RPMI7951 (cell line): Measurements from ENCODE around the gene RIMKLA. TPM values are rescaled to one million over a fixed set of nuclear protein-coding genes. Genes with fewer than 3 reads are reported as not detected.

ENCODE experiments used
- DNase-seq: peaks from one replicate; pipeline ENCODE4 v3.0.0-alpha.2; 2012; ENCODE audit warnings: low read depth
- total RNA-seq: library from RNA; depleted of rRNA; stranded (reverse); fragments of >200 nt; shearing (Covaris generic); gene quantifications from 2 replicates; pipeline ENCODE4 v1.2.3, GENCODE V29; 2014

The RIMKLA gene
- total RNA-seq, 1 experiment from 2014 or later, result 0.12 TPM

DNA sequence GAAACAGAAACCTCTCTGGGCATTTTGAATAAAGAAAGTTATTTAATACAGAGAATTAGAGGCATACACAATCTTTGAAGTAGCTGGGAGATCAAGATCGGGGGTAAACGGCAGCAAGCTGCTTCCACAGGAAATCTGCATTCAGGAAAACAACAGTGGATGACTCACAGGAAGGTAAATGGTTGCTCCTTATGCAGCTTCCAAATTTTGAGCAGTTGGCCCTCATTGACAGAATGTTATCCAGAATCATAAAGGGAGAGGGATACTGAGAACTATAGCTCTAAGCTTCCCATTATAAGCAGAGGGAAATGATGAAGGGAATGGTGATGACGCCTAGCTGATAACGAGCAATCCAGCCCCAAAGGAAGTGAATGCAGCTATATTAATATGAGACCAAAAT, 46.6 kb downstream of the RIMKLA start:
- no peak for DNase-seq

DNA sequence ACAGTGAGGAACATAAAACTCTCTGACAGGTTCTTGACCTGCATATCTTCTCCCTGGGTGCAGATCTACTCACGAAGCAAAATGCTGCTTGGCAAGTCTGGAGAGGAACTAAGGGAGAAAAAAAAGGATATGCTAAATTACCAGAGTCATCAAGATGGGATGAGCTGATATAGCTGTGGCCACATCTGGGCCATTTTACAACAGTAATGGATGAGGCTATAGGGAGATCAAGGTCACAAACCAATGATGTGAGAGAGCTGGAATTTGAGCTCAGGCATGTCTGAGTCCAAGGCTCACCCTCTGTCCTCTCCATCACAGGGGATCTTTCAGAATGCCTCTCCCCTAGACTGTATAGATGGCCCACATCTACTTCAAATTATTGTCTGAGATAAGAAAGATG, 49.0 kb downstream of the RIMKLA start:
- no peak for DNase-seq

DNA sequence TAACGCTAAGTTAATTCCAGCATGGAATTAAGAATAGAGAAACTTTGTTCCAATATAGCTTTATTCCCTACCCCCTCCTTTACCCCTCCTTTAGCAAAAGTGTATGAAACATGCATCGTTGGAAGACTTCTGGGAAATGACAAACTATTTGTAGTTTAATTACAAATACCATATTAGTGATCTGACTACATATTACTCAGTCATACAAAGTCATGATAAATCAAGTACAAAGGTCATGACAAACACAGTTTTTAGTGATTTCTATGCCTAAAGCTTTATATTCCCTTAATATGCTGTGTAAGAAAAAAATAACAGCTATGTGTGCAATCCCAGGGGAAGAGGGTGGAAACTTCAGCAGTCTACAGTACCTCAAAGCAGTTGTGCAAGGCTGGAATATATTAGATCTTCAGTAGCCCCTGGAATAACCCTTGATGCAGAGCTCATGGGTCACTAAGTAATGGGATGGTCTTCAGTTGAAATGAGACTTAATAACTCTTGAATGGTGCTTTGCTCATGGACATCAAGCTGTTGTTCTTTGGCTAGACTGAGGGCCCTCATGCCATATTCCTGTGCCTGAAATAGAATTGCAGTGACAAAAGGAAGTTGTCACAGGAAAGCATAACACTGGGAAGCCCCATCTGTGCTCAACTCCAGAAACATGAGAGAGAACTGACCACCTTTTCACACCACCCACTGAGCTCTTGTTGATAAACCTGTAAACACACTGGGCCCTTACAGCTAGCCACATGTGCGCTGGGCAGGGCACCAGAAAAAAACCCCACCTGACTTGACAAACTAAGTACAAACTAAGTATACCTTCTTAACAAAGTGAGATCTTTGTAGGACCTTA, 49.9 kb downstream of the RIMKLA start:
- DNase-seq, result no peak

DNA sequence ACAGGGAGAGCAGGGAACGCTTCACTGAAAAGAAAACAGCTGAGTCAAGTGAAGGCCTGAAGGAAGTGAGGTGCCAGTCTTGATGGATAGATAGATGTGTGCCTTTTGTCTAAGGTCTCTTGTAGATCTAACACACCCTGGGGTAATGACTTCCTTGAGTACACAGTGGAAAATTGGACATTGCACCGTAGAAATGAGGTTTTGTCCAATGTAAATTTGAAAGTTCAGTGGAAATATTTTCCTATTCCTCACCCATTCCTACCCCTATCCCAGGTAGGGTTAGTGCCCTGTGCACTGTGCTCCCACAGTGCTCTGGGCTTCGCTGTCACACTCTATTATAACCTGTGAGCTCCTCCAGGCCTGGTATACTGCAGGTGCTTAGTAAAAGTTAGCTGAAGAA, 50.9 kb downstream of the RIMKLA start:
- no peak for DNase-seq

DNA sequence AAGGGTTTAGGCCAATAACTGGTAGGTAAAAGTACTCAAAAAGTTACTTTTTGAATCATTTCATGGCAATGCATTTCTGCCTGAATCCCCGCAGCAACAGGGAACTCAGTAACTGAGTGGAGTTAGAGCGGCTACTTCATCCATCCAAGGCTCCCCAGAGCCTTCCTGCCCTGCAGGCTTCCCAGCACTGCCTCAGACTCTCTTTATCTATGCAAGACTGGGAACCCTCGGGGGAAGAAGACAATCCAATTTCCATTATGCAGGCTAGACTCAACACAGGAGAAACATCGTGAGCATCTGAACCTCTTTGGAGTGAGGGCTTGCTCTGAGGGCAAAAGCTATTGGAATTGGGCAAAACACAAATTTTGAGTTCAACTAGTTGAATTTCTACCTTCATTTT, 52.1 kb downstream of the RIMKLA start:
- DNase-seq, result no peak

DNA sequence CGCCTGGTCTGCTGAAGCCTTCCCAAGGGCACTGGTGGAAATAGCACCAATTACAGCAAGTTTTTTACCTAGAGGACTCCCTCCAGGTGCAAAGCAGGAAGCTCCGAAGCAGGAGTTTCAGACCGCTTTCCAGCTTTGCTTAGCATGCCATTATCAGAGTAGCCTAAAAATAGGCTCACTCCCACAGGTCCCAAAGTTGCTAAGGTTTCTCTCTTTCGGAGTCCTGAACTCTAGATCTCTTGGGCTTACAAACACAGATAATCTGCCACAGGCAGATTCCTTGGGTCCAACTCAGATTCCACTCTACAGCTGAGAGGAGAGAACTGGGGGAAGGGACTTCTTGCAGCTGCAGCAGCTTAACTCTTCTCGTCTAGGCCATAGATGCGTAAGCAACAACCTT, 52.8 kb downstream of the RIMKLA start:
- DNase-seq, result no peak

DNA sequence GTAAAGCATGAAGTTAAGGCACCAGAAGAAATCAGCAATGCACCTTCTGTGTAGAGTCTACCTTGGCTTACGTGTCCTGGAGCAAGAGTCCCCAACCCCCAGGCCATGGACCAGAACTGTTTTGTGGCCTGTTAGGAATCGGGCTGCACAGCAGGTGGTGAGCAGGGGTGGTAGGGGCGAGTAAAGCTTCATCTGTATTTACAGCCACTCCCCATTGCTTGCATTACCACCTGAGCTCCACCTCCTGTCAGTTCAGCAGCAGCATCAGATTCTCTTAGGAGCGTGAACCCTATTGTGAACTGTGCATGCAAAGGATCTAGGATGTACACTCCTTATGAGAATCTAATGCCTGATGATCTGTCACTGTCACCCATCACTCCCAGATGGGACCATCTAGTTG, 53.7 kb downstream of the RIMKLA start:
- DNase-seq, result no peak

DNA sequence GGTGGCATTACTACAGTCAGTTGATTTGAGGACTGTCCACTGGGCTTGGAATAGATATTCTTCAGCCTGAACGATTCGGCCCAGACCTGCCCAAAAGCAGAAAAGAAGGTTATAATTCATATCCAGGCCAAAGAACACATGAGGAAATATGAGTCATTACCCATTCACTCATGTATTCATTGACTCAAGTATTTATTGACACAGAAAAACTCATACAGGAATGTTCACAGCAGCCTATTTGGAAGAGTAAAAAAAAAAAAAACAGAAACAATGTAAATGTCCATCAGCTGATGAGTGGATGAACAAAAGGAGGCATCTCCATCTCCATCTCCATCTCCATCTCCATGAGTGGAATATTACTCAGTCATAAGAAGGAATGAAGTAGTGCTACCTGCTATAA, 59.3 kb downstream of the RIMKLA start:
- peak; percentile 22 for DNase-seq

DNA sequence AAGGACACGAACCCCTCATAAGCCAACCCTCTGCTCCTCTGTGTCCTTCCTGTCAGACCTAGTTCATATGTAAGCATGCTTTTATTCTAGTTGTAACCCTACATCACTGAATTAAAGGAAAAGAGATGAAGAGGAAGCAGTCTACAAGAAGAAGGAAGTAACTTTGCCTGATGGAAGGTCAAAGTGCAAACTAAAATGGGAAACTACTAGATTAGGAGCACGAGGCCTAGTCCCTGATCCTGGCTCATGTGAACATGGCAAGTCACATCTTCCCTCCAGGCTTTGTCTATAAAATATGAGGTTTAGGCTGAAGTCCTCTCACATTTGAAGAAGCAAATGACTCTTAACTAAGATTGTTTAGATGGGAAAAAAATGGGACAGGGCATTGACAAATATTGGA, 62.1 kb downstream of the RIMKLA start:
- DNase-seq, result no peak

DNA sequence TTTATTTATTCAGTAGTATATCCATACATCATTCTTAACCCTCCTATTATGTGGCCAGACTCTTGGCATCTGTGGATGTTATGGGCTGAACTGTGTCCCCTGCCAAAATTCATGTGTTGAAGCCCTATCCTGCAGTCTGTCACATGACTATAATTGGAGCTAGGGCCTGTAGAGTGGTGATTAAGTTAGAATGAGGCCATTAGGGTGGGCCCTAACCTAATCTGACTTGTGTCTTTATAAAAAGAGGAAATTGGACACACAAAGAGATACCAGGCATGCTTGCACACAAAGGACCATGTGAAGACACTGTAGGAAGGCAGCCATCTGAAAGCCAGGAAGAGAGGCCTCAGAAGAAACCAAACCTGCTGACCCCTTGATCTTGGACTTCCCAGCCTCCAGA, 68.7 kb downstream of the RIMKLA start:
- DNase-seq, result no peak

DNA sequence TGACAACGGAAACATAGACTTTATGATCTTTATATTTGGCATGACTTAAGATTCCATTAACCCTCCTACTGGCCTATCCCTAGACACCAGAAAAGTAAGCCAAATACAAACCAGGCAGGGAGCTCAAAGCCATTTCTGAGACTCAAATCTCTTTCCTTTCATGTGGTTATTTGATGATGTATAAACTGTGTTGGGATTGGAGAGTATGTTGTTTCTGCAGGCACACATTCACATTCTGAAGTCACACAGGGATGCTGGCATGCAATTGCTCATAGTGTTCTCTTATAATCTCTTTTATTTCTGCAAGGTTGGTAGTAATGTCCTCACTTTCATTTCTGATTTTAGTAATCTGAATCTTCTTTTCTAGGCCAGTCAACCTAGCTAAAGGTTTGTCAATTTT, 69.5 kb downstream of the RIMKLA start:
- no peak for DNase-seq

DNA sequence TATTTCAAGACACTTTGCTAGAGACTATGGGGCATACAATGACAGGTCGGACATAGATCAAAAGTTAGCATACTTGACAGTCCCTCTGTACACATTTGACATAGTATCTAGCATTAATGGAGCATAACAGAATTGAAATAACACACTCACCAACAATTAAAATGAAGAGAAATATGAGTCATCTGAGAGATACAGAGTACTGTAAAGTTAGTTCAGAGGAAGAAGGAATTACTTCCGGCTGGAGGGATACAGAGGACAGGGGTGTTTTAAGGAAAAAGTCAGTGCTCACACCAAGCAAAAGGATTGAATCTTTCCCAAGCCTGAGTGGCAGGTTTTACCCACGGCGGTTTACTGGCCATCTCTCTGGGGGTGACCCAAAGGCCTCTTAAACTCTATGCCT, 72.8 kb downstream of the RIMKLA start:
- peak; percentile 28 for DNase-seq

DNA sequence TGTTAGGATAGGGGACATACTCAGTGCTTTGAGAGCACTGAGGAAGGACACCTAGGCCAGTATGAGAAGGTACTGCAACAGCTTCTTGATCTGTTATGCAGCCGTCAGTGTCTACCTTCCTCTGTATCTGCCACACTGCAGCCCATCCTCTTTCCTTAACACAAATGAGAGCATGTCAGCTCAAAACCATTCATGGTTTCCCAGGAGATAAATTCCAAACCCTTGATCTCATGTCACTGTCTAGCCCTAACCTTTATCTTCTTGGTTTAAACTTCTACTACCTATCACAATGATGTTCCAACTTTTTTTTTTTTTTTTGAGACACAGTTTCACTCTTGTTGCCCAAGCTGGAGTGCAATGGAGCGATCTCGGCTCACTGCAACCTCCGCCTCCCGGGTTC, 73.8 kb downstream of the RIMKLA start:
- DNase-seq, result no peak

DNA sequence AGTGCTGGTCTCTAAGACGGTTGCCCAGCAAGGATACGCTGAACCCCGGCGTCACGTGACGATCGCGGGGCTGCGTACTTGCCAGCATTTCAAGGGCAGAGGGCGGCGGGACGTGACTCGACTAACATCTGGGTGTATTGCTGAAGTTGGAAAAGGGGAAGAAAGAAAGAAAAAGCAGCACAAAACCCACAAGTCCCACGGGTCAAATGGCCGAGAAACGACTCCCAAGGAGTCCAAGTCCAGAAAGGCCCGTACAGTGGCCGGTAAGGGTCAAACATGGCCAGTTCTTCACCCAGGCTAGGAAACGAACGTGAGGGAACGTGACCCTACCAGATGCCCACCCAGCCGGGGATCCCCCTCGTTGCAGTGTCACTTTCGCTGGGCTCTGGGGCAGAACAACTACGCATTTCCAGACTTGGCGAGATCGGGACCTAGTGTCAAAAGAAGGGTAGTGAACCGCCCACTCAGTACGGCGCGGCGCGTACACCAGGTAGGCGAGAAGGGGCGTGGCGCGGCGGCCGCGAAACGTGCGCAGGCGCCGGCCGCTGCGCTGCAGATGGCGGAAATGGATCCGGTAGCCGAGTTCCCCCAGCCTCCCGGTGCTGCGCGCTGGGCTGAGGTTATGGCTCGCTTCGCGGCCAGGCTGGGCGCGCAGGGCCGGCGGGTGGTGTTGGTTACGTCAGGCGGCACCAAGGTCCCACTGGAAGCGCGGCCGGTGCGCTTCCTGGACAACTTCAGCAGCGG, 75.6 kb downstream of the RIMKLA start, which contains the start of the genes PPCS and ZMYND12:
Gene PPCS (plus strand): TSS at position 534 of the 744 bp plus-strand sequence. CDS start 23 bp downstream, at position 557.
Gene ZMYND12 (minus strand): TSS at position 13 of the 744 bp plus-strand sequence. CDS start 25 bp downstream, outside the sequence.
- DNase-seq, result peak; percentile 92

DNA sequence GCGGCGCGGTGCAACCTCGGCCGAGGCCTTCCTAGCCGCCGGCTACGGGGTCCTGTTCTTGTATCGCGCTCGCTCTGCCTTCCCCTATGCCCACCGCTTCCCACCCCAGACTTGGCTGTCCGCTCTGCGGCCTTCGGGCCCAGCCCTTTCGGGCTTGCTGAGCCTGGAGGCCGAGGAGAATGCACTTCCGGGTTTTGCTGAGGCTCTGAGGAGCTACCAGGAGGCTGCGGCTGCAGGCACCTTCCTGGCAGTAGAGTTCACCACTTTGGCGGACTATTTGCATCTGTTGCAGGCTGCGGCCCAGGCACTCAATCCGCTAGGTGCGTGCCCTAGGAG, 76.1 kb downstream of the RIMKLA start:
- peak; percentile 61 for DNase-seq

DNA sequence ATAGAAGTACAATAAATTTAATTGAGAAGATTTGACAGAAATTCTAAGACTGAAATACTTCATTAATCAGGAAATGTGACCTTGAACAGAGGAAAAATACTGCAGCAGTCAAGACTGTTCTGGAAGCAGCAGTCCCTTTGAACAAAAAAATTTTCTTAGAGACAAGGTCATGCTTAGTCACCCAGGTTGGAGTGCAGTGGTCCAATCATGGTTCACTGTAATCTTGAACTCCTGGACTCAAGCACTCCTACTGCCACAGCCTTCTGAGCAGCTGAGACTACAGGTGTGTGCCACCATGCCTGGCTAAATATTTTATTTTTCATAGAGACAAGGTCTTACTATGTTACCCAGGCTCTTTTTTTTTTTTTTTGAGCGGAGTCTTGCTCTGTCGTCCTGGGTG, 80.6 kb downstream of the RIMKLA start:
- no peak for DNase-seq

DNA sequence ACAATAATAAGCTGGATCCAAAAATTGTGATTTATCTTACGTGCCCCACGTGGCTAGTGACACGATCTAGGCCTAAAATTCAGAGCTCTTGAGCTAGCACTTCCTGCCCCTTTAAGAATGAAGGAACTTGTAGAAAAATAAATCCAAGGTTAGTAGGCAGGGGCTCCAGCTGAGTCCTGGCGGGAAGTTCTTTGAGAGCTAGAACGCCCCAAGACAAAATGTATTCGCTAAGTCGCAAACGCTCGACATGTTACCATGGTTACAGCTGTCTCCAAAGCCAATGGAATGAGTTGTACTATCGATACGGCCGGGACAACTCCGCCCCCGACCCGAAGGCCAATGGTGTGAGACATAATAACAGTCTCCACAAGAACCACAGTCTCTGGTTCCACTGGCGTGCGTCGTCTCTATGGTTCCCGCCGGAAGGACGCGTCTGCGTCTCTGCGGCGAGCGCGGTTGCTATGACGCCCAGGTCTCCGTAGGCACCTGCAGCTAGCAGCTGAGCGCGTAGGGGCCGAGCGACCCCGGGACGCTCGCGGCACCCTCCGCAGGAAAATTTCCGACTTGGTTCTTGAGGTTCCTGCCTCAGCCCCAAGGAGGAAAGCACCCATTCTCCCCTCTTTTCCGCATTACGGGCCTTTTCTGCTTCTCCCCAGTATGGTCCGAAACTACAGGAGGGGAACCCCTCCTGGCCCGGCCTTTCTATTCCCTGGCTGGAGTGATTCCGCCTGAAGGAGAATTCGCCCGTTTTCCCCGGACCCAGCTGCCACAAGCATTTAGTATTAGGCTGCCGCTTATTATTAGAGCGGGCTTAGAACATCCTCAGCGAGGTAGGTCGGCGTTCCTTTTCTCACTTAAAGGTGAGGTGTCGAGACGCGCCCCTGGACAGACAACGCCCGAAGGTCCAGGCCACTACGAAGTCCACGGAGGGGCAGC, 82.5 kb downstream of the RIMKLA start, which contains the start of gene CCDC30:
Gene CCDC30 (plus strand): TSS at position 459 of the 936 bp plus-strand sequence. CDS start 17,266 bp downstream, outside the sequence.
- peak; percentile 99 for DNase-seq

DNA sequence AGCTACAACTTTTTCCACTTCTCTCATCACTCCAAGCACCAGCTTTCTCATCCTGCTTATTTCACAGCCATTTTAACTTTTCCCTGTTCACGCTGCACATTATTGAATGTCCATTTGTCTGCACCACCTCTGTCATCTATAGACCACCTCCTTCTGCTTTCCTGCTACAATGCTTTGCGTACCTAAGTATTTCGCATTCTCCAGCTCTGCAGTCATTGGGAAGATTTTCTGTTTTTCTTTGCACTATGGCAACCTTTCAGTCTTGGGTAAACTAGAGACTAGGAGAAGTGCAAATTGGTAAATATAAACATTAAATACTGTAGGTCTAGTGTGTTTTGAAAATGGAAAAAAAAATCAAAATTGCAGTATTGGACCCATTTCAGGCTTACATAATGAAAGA, 83.3 kb downstream of the RIMKLA start:
- DNase-seq, result no peak

DNA sequence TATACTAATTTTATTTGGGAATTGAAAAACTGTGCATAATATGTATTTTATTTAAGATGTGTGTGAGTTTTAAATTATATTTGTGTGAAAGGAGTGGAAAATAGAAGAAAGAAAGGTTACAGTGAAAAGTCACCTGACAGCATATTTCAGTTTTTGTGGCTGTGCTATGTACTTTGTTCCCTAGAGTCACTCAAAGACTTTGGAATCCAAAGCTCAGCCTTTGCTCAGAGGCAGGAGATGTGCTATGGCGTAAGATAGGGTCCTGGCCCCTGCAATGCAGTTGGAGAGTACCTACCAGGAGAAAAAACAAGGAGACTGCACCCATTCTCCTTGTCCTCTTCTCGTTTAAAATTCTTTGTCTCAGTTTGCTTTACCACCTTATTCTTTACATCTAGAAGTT, 85.4 kb downstream of the RIMKLA start:
- no peak for DNase-seq

DNA sequence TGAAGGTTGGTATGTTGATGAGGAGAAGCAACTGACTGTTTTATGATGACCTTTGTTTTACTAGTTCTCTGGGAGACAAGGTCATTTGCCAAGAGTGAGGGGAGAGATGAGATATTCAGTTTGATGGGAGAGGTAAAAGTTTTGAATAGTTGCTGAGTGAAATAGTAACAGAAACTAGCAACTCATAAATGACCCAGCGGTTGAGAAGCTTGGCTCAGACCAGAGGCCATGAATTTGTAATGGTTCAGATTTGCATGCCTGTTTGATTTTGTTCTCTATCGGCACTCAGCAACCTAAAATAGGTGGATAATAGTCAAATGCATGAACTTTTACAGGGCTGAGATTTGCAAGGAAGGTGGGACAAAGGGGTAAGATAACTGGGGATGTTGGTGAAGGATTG, 89.1 kb downstream of the RIMKLA start:
- no peak for DNase-seq
